Breast epithelium (tissue), 3 donors: ENCODE results near the gene APLF.

ENCODE experiments used
- CTCF ChIP-seq, 3 donors: fragments of 450-650 bp; IDR thresholded peaks; one replicate each; pipeline ENCODE4 v1.5.1; 2016 to 2017; ENCODE audit warnings: antibody characterized with exemption in 3 of 3, mild to moderate bottlenecking in 3 of 3, moderate library complexity in 3 of 3
- POLR2A ChIP-seq: fragments of 450-650 bp; IDR thresholded peaks from one replicate; pipeline ENCODE4 v1.6.1; 2016; ENCODE audit warnings: antibody characterized with exemption, mild to moderate bottlenecking, moderate library complexity
- POLR2AphosphoS5 ChIP-seq, 3 donors: sonication (generic); formaldehyde crosslinking; IDR thresholded peaks; one replicate each; pipeline ENCODE4 v1.6.1; 2017; ENCODE audit warnings: antibody characterized with exemption in 3 of 3

GRCh38 chr2:68553098-68553497 lies 85.7 kb downstream of the APLF start:
- TF ChIP-seq POLR2A, result no peak
- TF ChIP-seq POLR2AphosphoS5 (IDR thresholded peaks at IDR 0.05), result no peak
- no peak for TF ChIP-seq CTCF (IDR thresholded peaks at IDR 0.05)
